SK-N-SH (cell line): ENCODE data around the gene ZFP36L1. TPM values are rescaled to one million over a fixed set of nuclear protein-coding genes. Genes with fewer than 3 reads are reported as not detected.

Experiments used
- CTCF ChIA-PET: fragments of 300-600, 350-600 bp; formaldehyde crosslinking; extraction: SDS; loops from one replicate; lab custom pipeline; 2021; lab: Yijun Ruan, JAX
- POLR2A ChIA-PET: fragments of 350-600 bp; sonication (Branson Sonifier 250); formaldehyde crosslinking; extraction: SDS; loops from one replicate; lab custom pipeline; 2020; ENCODE audit warnings: antibody characterized with exemption, inconsistent platforms; lab: Yijun Ruan, JAX
- DNase-seq: peaks from one replicate; pipeline ENCODE4 v3.0.0; 2012
- H2AFZ ChIP-seq: fragments of 200-600 bp; sonication (generic); 2 replicates; pipeline ENCODE4 v1.8.1; 2016; ENCODE audit warnings: antibody characterized with exemption, mild to moderate bottlenecking, low read depth
- H3F3A ChIP-seq: fragments of 200-600 bp; sonication (generic); replicated peaks from 2 replicates; pipeline ENCODE3; 2016; ENCODE audit warnings: antibody characterized with exemption, mild to moderate bottlenecking; ENCODE audit not compliant: insufficient read depth
- H3K27ac ChIP-seq, 2 experiments: fragments of 200-500 bp in 1 of 2; fragments of 200-600 bp in 1 of 2; sonication (Bioruptor generic) in 1 of 2; sonication (generic), shearing (Covaris generic) in 1 of 2; 2 replicates each; pipeline versions ENCODE4 v1.5.1 to v1.6.1; 2014 to 2016; ENCODE audit warnings: low read depth in 2 of 2, inconsistent platforms in 1 of 2, low read length in 1 of 2, mild to moderate bottlenecking in 1 of 2, mixed read lengths in 1 of 2
- H3K27me3 ChIP-seq: fragments of 200-600 bp; sonication (generic), shearing (Covaris generic); 2 replicates; pipeline ENCODE4 v1.6.1; 2016; ENCODE audit warnings: mixed run types; ENCODE audit not compliant: insufficient read depth
- H3K36me3 ChIP-seq, 2 experiments: fragments of 200-500 bp in 1 of 2; fragments of 200-600 bp in 1 of 2; sonication (Bioruptor generic) in 1 of 2; sonication (generic) in 1 of 2; replicated peaks in 1 of 2; 2 replicates each; pipeline versions ENCODE3 to v1.5.1; 2014 to 2016; ENCODE audit warnings: low read length in 1 of 2, mild to moderate bottlenecking in 1 of 2; ENCODE audit not compliant: insufficient read depth in 2 of 2, control insufficient read depth in 1 of 2
- H3K4me1 ChIP-seq, 2 experiments: fragments of 200-500 bp in 1 of 2; fragments of 200-600 bp in 1 of 2; sonication (Bioruptor generic) in 1 of 2; sonication (generic), shearing (Covaris generic) in 1 of 2; 2 replicates each; pipeline versions ENCODE4 v1.5.1 to v1.6.1; 2014 to 2016; ENCODE audit warnings: low read depth in 1 of 2, low read length in 1 of 2, mixed run types in 1 of 2; ENCODE audit not compliant: insufficient read depth in 2 of 2, control insufficient read depth in 1 of 2
- H3K4me2 ChIP-seq: fragments of 200-600 bp; sonication (generic), shearing (Covaris generic); 2 replicates; pipeline ENCODE4 v1.6.1; 2017; ENCODE audit warnings: mixed run types
- H3K4me3 ChIP-seq, 2 experiments: fragments of 200-500 bp in 1 of 2; fragments of 200-600 bp in 1 of 2; sonication (Bioruptor generic) in 1 of 2; sonication (generic), shearing (Covaris generic) in 1 of 2; 2 replicates each; pipeline versions ENCODE4 v1.5.1 to v1.8.1; 2014 to 2016; ENCODE audit warnings: low read depth in 2 of 2, inconsistent platforms in 1 of 2, low read length in 1 of 2, mild to moderate bottlenecking in 1 of 2, mixed read lengths in 1 of 2, moderate library complexity in 1 of 2
- H3K79me2 ChIP-seq: fragments of 200-600 bp; sonication (generic); 2 replicates; pipeline ENCODE4 v1.8.1; 2017; ENCODE audit warnings: mild to moderate bottlenecking; ENCODE audit not compliant: insufficient read depth
- H3K9ac ChIP-seq: fragments of 200-600 bp; sonication (generic); 2 replicates; pipeline ENCODE4 v1.6.1; 2017; ENCODE audit warnings: mixed run types
- H3K9me2 ChIP-seq: fragments of 200-600 bp; sonication (generic); 2 replicates; pipeline ENCODE4 v1.6.1; 2017; ENCODE audit warnings: mixed run types
- H3K9me3 ChIP-seq: fragments of 200-600 bp; sonication (generic); 2 replicates; pipeline ENCODE4 v1.6.1; 2017; ENCODE audit warnings: mixed run types, mild to moderate bottlenecking, moderate library complexity
- H4K20me1 ChIP-seq: fragments of 200-600 bp; sonication (generic); 2 replicates; pipeline ENCODE4 v1.6.1; 2017; ENCODE audit warnings: mild to moderate bottlenecking, mixed run types; ENCODE audit not compliant: insufficient read depth
- FOSL2 ChIP-seq: IDR thresholded peaks from 2 replicates; pipeline ENCODE4 v1.4.0; 2012; ENCODE audit warnings: low read depth, mild to moderate bottlenecking, moderate library complexity, borderline replicate concordance
- FOXM1 ChIP-seq: IDR thresholded peaks from 2 replicates; pipeline ENCODE4 v1.4.0; 2012; ENCODE audit warnings: low read depth, mild to moderate bottlenecking
- GABPA ChIP-seq: IDR thresholded peaks from 2 replicates; pipeline ENCODE4 v1.4.0; 2012; ENCODE audit warnings: low read depth, mild to moderate bottlenecking
- MAX ChIP-seq: IDR thresholded peaks from 2 replicates; pipeline ENCODE4 v1.4.0; 2012; ENCODE audit warnings: low read depth
- NFIC ChIP-seq: IDR thresholded peaks from 2 replicates; pipeline ENCODE4 v1.4.0; 2012; ENCODE audit warnings: borderline replicate concordance
- RAD21 ChIP-seq: IDR thresholded peaks from 2 replicates; pipeline ENCODE4 v1.6.1; 2012; ENCODE audit warnings: mild to moderate bottlenecking, low read length
- RCOR1 ChIP-seq: fragments of 150-350 bp; IDR thresholded peaks from 2 replicates; pipeline ENCODE4 v1.6.1; 2017; ENCODE audit warnings: antibody characterized with exemption, low read length
- RXRA ChIP-seq: IDR thresholded peaks from 2 replicates; pipeline ENCODE4 v1.4.0; 2012; ENCODE audit warnings: low read depth, mild to moderate bottlenecking, borderline replicate concordance
- SMC3 ChIP-seq: IDR thresholded peaks from 2 replicates; pipeline ENCODE4 v1.6.1; 2012; ENCODE audit warnings: low read depth, low read length, improper control_type of control experiment
- TCF12 ChIP-seq: IDR thresholded peaks from 2 replicates; pipeline ENCODE4 v1.4.0; 2012
- TEAD4 ChIP-seq: IDR thresholded peaks from 2 replicates; pipeline ENCODE4 v1.4.0; 2012; ENCODE audit warnings: mild to moderate bottlenecking, borderline replicate concordance; ENCODE audit not compliant: insufficient read depth
- USF2 ChIP-seq: fragments of 150-350 bp; IDR thresholded peaks from 2 replicates; pipeline ENCODE4 v1.6.1; 2017; ENCODE audit warnings: antibody characterized with exemption, low read length, low read depth, borderline replicate concordance
- YY1 ChIP-seq: IDR thresholded peaks from 2 replicates; pipeline ENCODE4 v1.4.0; 2012; ENCODE audit warnings: low read depth, mild to moderate bottlenecking
- ZBTB33 ChIP-seq: IDR thresholded peaks from 2 replicates; pipeline ENCODE4 v1.4.0; 2012; ENCODE audit warnings: low read depth, borderline replicate concordance
- WGBS: methylation state at CpG from one replicate; pipeline ENCODE4 v1.1.6; 2017; ENCODE audit warnings: low lambda C conversion rate; 5-methylcytosine and 5-hydroxymethylcytosine counted together
- polyA plus RNA-seq, 3 experiments: library from polyadenylated mRNA; depleted of rRNA; stranded (reverse); fragments of >200 nt; gene quantifications; 2 replicates each; pipeline ENCODE4 v1.2.3, GENCODE V29; 2012

The ZFP36L1 gene
- polyA plus RNA-seq, 1 of the 3 experiments (the other 2 are of a cell fraction) = 16.5 TPM

GRCh38 chr14:68749487-68750475, 43.1 kb downstream of the ZFP36L1 start:
- Histone ChIP-seq H3K9ac (no peak overlapping the region), H3K27me3 (no peaks in the 10 kb centered on the region), H3K9me2 (no peaks in the 10 kb centered on the region), H3K36me3 (no peaks in the 10 kb centered on the region), H3K79me2 (no peaks in the 10 kb centered on the region), H3K4me2 (no peak overlapping the region), H3K9me3 (no peaks in the 10 kb centered on the region), H2AFZ (no peak overlapping the region), H4K20me1 (no peaks in the 10 kb centered on the region), H3K4me3 (no peak overlapping the region), H3F3A (no peaks in the 10 kb centered on the region), H3K4me1 (no peaks in the 10 kb centered on the region; a peak in 1 of 4 replicates), H3K27ac (no peak overlapping the region)
- WGBS = 90% methylated on average over 11 of the region's 11 CpGs
- TF ChIP-seq NFIC = no peak
- no peak for TF ChIP-seq RCOR1
- DNase-seq = no peak
- CTCF ChIA-PET = interaction anchor here (0.8 kb wide), 1 partner anchor 35 kb away, joined by 3 read pairs; no protein-coding TSS in a partner anchor
- POLR2A ChIA-PET = no interaction called here

GRCh38 chr14:68748691-68749090, 44.2 kb downstream of the ZFP36L1 start:
- no peaks in the 10 kb centered on the region for H3K9me2 ChIP-seq
- no peaks in the 10 kb centered on the region for H3K27me3 ChIP-seq
- no peaks in the 10 kb centered on the region for H3K79me2 ChIP-seq
- no peaks in the 10 kb centered on the region for H3K9me3 ChIP-seq
- DNase-seq = no peak
- H3K27ac ChIP-seq = no peak overlapping the region
- ChIA-PET POLR2A (no interaction called here), CTCF (no interaction called here)
- no peaks in the 10 kb centered on the region for H4K20me1 ChIP-seq
- no peak overlapping the region for H3K4me3 ChIP-seq
- H3K9ac ChIP-seq = no peak overlapping the region
- H3K36me3 ChIP-seq = no peaks in the 10 kb centered on the region
- no peaks in the 10 kb centered on the region; a peak in 1 of 4 replicates for H3K4me1 ChIP-seq
- no peak overlapping the region for H3K4me2 ChIP-seq
- H3F3A ChIP-seq = no peaks in the 10 kb centered on the region
- H2AFZ ChIP-seq = no peak overlapping the region
- WGBS = 97% methylated on average over 3 of the region's 5 CpGs
- TF ChIP-seq TEAD4 = no peak
- TF ChIP-seq RXRA = no peak
- TF ChIP-seq TCF12 = no peak
- TF ChIP-seq RCOR1 = no peak
- no peak for TF ChIP-seq GABPA
- no peak for TF ChIP-seq ZBTB33
- TF ChIP-seq MAX = no peak
- TF ChIP-seq FOSL2 = no peak
- no peak for TF ChIP-seq NFIC
- no peak for TF ChIP-seq USF2
- no peak for TF ChIP-seq SMC3
- no peak for TF ChIP-seq YY1
- no peak for TF ChIP-seq FOXM1
- TF ChIP-seq RAD21 = no peak
